Fibroblast of mammary gland (primary cell): ENCODE measurements around the gene RTN4R.
A peak's percentile ranks its signal among the peaks of the same experiment; 100 is the strongest.

Experiments used
- DNase-seq: peaks from one replicate; pipeline ENCODE4 v3.0.0-alpha.2; 2010; ENCODE audit warnings: low read depth
- H3K4me3 ChIP-seq: 2 replicates; pipeline ENCODE4 v1.5.1; 2011; ENCODE audit warnings: low read depth, mild to moderate bottlenecking, low read length, moderate library complexity; ENCODE audit not compliant: control insufficient read depth
- CTCF ChIP-seq: conservative IDR thresholded peaks from 2 replicates; pipeline ENCODE4 v1.5.1; 2011; ENCODE audit warnings: low read depth, low read length, inconsistent platforms; ENCODE audit not compliant: control insufficient read depth, insufficient read depth

RTN4R gene

GRCh38 chr22:20247010-20247505 lies 21.1 kb downstream of the RTN4R start:
- no peak for TF ChIP-seq CTCF
- no peak overlapping the region for H3K4me3 ChIP-seq
- peak; percentile 33 for DNase-seq

GRCh38 chr22:20246368-20247009 lies 21.6 kb downstream of the RTN4R start:
- no peak for TF ChIP-seq CTCF
- H3K4me3 ChIP-seq: no peak overlapping the region
- DNase-seq: no peak

DNA sequence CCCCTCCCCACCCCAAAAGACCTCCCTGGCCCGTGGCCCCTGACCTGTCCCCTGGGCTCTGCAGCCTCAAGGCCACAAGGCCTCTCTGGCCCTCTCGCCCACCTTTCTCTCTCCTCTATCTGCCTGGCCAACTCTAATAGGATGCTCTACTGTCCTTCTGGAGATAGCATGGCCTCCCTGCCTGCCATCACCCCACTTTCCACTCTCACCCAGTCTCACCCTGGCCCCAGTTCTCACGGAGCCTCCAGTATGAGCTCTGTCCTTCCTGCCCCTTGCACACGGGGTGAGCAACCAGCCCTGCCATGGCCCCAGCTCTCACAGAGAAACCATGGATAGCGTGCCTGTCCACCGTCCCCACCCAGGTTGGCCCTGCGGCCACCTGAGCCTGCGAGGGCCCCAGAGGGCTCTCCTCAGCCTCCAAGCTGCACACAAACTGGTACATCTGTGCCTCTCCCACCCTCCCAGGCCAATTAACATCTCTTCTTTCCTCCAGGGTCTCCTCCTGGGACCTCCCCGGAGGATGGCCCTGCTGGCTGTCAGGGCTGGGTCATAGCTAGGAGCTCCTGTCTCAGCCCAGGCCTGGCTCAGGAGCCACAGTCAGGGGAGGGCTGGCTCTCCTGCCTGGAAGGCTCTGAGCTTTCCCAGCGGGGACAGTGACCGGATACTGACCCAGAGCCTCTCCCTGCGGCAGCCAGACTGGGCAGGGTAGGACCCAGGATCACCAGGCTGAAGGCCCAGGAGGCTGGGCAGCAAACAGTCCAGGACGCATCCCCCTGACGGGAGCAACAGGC lies 22.3 kb downstream of the RTN4R start:
- TF ChIP-seq CTCF: no peak
- DNase-seq: no peak
- no peak overlapping the region for H3K4me3 ChIP-seq

DNA sequence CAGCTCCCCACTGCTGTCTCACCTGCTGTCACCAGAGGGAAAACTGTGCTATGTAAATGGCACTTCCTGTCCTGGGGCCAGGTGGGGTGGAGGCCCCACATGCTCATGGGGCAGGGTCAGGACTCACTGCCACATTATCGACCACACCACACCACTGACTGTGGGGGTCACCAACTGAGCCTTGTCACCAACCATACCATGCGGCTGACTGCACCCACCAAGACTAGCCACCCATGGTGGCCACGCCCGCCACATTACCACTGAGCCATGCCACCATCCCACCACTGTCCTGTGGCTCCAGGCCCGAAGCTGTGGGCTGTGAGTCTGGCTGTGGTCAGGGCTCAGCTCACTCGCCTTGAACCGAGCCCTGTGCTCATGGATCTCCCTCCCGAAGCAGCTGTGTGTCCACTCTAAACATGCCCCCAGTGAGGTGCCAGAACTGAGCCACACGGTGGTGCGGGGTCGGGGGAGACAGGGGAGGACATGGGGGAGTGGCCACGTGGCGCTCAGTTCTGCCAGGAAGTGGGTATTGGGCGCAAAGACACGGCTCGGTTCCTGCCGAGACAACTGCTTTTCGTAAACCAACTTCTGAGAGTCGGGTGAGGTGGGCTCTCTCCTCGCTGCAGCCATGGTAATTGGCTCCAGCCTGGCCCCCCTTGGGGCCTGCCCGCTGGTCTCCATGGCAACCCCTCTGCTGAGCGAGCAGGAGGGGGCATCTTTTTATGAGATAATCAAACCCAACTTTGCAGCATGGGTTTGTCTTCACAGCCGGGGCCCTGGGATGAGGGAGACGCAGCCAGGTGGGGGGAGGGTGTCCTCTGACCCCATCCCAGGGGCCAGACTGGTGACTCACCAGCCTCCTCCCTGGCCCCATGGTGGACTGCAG lies 23.2 kb downstream of the RTN4R start:
- H3K4me3 ChIP-seq: no peak overlapping the region
- no peak for DNase-seq
- TF ChIP-seq CTCF: no peak

DNA sequence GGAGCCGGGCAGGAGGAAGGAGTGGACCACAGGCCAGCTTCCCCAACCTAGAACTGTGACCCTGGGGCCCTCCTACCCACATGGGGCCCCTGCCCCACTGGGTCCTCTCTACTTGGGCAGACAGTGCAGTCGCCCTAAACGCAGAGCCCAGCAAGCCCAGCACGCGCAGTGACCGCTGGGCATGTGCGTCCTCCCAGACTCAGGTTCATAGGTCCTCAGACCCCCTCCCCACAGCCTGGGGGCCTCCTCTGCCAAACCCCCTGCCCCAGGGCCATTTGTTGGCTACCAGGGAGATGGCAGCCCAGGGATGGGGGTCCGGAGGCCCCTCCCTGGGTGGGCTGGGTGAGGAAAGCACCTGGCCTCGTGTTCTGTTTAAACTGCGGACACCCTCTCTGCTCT lies 23.9 kb downstream of the RTN4R start:
- DNase-seq: no peak
- no peak for TF ChIP-seq CTCF
- no peak overlapping the region for H3K4me3 ChIP-seq

GRCh38 chr22:20243537-20244249 lies 24.4 kb downstream of the RTN4R start:
- no peak overlapping the region for H3K4me3 ChIP-seq
- DNase-seq: peak; percentile 71
- TF ChIP-seq CTCF: no peak
